GM12878 (cell line): ENCODE measurements around the gene TMPRSS11D. TPM values are rescaled to one million over a fixed set of nuclear protein-coding genes. Genes with fewer than 3 reads are reported as not detected.

Experiments used
- ATAC-seq: fragments of 200-7000 bp; cut with Tn5 transposase; 3 replicates; pipeline ENCODE4 v1.9.1; 2020; ENCODE audit warnings: mild to moderate bottlenecking, moderate library complexity
- BruUV-seq: library from RNA; stranded (reverse); fragments of 400-500 nt; replicated peaks from 2 replicates; lab custom pipeline; 2021; lab: Mats Ljungman, UMichigan
- CTCF ChIA-PET: fragments of 300-600 bp; sonication (Branson Sonifier 250); formaldehyde crosslinking; extraction: SDS; loops from one replicate; lab custom pipeline; 2021; ENCODE audit warnings: inconsistent platforms; lab: Yijun Ruan, JAX
- POLR2A ChIA-PET: fragments of 350-600 bp; formaldehyde crosslinking; extraction: SDS; loops from one replicate; lab custom pipeline; 2021; ENCODE audit warnings: inconsistent platforms; lab: Charles Lee
- RAD21 ChIA-PET: fragments of 300-600 bp; sonication (Branson Sonifier 250); formaldehyde crosslinking; loops from one replicate; lab custom pipeline; 2023; ENCODE audit warnings: antibody characterized with exemption; ENCODE audit not compliant: unreplicated experiment; lab: Charles Lee
- SMC1A ChIA-PET: fragments of 300-600 bp; sonication (Branson Sonifier 250); formaldehyde crosslinking; loops from one replicate; lab custom pipeline; 2023; ENCODE audit not compliant: unreplicated experiment, uncharacterized antibody; lab: Charles Lee
- DNase-seq: peaks from one replicate; pipeline ENCODE4 v3.0.0-alpha.2; 2011; ENCODE audit warnings: low read depth, low spot score
- FAIRE-seq: peaks from 3 replicates; lab custom pipeline; 2011; peaks lifted over from hg19 to GRCh38; lab: Jason Lieb, UNC
- H2AFZ ChIP-seq: 2 replicates; pipeline ENCODE4 v1.6.0; 2011; ENCODE audit warnings: low read depth, low read length, control low read depth; ENCODE audit not compliant: control insufficient read depth
- H3K27ac ChIP-seq: 2 replicates; pipeline ENCODE4 v1.5.1; 2011; ENCODE audit warnings: control low read depth; ENCODE audit not compliant: control insufficient read depth, insufficient read depth
- H3K27me3 ChIP-seq, 2 experiments: replicated peaks in 1 of 2; 2 replicates each; pipeline versions ENCODE4 v1.6.0 to v1.6.1; 2011; ENCODE audit warnings: low read length in 1 of 2; ENCODE audit not compliant: control insufficient read depth in 2 of 2, insufficient read depth in 2 of 2
- H3K36me3 ChIP-seq, 2 experiments: 2 replicates each; pipeline ENCODE4 v1.5.1; 2011; ENCODE audit warnings: low read length in 1 of 2; ENCODE audit not compliant: control insufficient read depth in 2 of 2, insufficient read depth in 2 of 2
- H3K4me1 ChIP-seq: 2 replicates; pipeline ENCODE4 v1.6.1; 2011; ENCODE audit warnings: mild to moderate bottlenecking, low read length, moderate library complexity, mixed read lengths; ENCODE audit not compliant: control insufficient read depth, insufficient read depth
- H3K4me2 ChIP-seq: 2 replicates; pipeline ENCODE4 v1.6.0; 2011; ENCODE audit warnings: control low read depth; ENCODE audit not compliant: control insufficient read depth, insufficient read depth
- H3K4me3 ChIP-seq: fragments of 200-600 bp; sonication (generic); 2 replicates; pipeline ENCODE4 v1.5.1; 2016
- H3K79me2 ChIP-seq: 2 replicates; pipeline ENCODE4 v1.6.0; 2011; ENCODE audit warnings: low read length; ENCODE audit not compliant: control insufficient read depth, insufficient read depth
- H3K9ac ChIP-seq: 2 replicates; pipeline ENCODE4 v1.8.0; 2011; ENCODE audit warnings: low read length, control low read depth, mixed read lengths; ENCODE audit not compliant: control insufficient read depth, insufficient read depth
- H3K9me3 ChIP-seq: replicated peaks from 3 replicates; pipeline ENCODE4 v1.5.1; 2011; ENCODE audit warnings: mild to moderate bottlenecking, low read length; ENCODE audit not compliant: control insufficient read depth, insufficient read depth
- H4K20me1 ChIP-seq: 2 replicates; pipeline ENCODE4 v1.6.0; 2011; ENCODE audit not compliant: control insufficient read depth, insufficient read depth
- BRCA1 ChIP-seq: IDR thresholded peaks from 2 replicates; pipeline ENCODE4 v1.6.1; 2011; ENCODE audit warnings: low read depth, low read length, improper control_type of control experiment
- CBX3 ChIP-seq: fragments of 200-600 bp; sonication (generic); IDR thresholded peaks from 2 replicates; pipeline ENCODE4 v1.6.1; 2016; ENCODE audit warnings: low read depth, borderline replicate concordance
- CHD1 ChIP-seq: IDR thresholded peaks from 2 replicates; pipeline ENCODE4 v1.6.1; 2012; ENCODE audit warnings: low read depth, low read length, improper control_type of control experiment
- CHD2 ChIP-seq: IDR thresholded peaks from 2 replicates; pipeline ENCODE4 v1.6.1; 2011; ENCODE audit warnings: low read depth, low read length, improper control_type of control experiment, borderline replicate concordance
- ELK1 ChIP-seq: IDR thresholded peaks from 2 replicates; pipeline ENCODE4 v1.6.1; 2012; ENCODE audit warnings: low read depth, low read length, improper control_type of control experiment
- HDAC6 ChIP-seq: fragments of 200-600 bp; sonication (generic); IDR thresholded peaks from one replicate; pipeline ENCODE4 v1.8.0; 2017; ENCODE audit warnings: antibody characterized with exemption; ENCODE audit not compliant: unreplicated experiment
- HDGF ChIP-seq: fragments of 450-650 bp; IDR thresholded peaks from 2 replicates; pipeline ENCODE4 v1.6.1; 2016; ENCODE audit warnings: antibody characterized with exemption
- IKZF1 ChIP-seq: fragments of 450-650 bp; conservative IDR thresholded peaks from 2 replicates; pipeline ENCODE4 v1.6.1; 2017; ENCODE audit warnings: antibody characterized with exemption, mild to moderate bottlenecking
- IRF5 ChIP-seq: fragments of 450-650 bp; IDR thresholded peaks from 2 replicates; pipeline ENCODE4 v1.6.1; 2017; ENCODE audit warnings: borderline replicate concordance
- KAT2A ChIP-seq: conservative IDR thresholded peaks from 2 replicates; pipeline ENCODE4 v1.6.1; 2011; ENCODE audit warnings: low read depth, low read length; ENCODE audit not compliant: control insufficient read depth
- PAX5 ChIP-seq: IDR thresholded peaks from 2 replicates; pipeline ENCODE4 v1.6.1; 2011; ENCODE audit warnings: low read depth, low read length, borderline replicate concordance
- USF1 ChIP-seq: IDR thresholded peaks from 2 replicates; pipeline ENCODE4 v1.6.1; 2011; ENCODE audit warnings: borderline replicate concordance, low read depth, mild to moderate bottlenecking, moderate library complexity, mixed read lengths, low read length; ENCODE audit not compliant: insufficient read depth; ENCODE audit errors: extremely low read length
- WGBS: methylation state at CpG from one replicate; pipeline ENCODE4 v1.1.6; 2016; ENCODE audit warnings: low lambda C conversion rate; ENCODE audit not compliant: insufficient replicate concordance, insufficient coverage; ENCODE audit errors: missing lambda C conversion rate; 5-methylcytosine and 5-hydroxymethylcytosine counted together
- in situ Hi-C: fragments of 300-500 bp; cut with MboI; formaldehyde crosslinking; loops from 9 replicates; pipeline ENCODE4 v1.14.3; 2018; ENCODE audit warnings: mixed read lengths
- intact Hi-C: fragments of 100-400 bp; cut with micrococcal nuclease; formaldehyde crosslinking; loops from one replicate; pipeline ENCODE4 v1.14.2; 2022; ENCODE audit not compliant: unreplicated experiment
- polyA plus RNA-seq, 11 experiments: library from polyadenylated mRNA; depleted of rRNA in 4 of 11; unstranded in 6 of 11; stranded (reverse) in 5 of 11; fragments of >200 nt; fragmentation: Nextera tagmentation in 4 of 11; fragmentation: Illumina TruSeq in 1 of 11; extraction: Ambion mirVana in 4 of 11; extraction: Trizol in 1 of 11; gene quantifications; 1 replicate in 1 of 11; 2 replicates in 10 of 11; pipeline versions ENCODE4 v1.2.1 to v1.2.3, GENCODE V29; 2011 to 2016; ENCODE audit warnings: inconsistent platforms in 2 of 11, missing spikeins in 2 of 11, low read depth in 1 of 11
- total RNA-seq, 4 experiments: library from RNA; depleted of rRNA in 3 of 4; stranded (reverse); fragments of >200 nt in 3 of 4; fragmentation: Illumina TruSeq in 1 of 4; extraction: Trizol in 1 of 4; gene quantifications; 2 replicates each; pipeline versions ENCODE4 v1.2.1 to v1.2.3, GENCODE V29; 2013 to 2021
- TF ChIP-seq, protein P1 (sequence below): fragments of 450-650 bp; IDR thresholded peaks from 2 replicates; pipeline ENCODE4 v1.6.1; 2016; ENCODE audit warnings: mild to moderate bottlenecking

Gene TMPRSS11D
- total and polyA plus RNA-seq, 10 of the 15 experiments (the other 5 are each of a cell fraction or from before 2014, with no cell fraction given) = not detected

DNA sequence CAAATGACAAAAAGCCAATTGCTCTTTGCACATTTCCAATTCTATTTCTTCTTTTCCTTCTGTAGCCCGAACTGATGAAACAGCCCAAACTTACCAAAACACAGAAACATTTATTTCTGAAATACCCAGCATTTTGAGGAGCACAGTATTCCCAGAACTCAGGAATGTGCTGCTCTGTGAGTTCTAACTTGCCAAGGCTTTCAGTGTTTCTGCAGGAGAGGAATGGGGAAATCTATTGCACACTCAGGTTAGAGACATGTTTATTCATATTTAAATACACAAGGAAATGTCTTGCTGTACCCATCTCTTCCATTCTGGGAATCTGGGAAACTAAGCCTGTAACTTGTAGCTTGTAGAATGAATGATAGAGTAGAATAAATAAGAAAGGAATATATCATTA, 10.7 kb downstream of the TMPRSS11D start:
- H3K4me2 ChIP-seq = no peak overlapping the region
- in situ Hi-C loops (no loop called here), intact Hi-C loops (loop anchor here (5.0 kb wide), 1 partner anchor 304 kb away; no protein-coding TSS in a partner anchor)
- no peak overlapping the region for H2AFZ ChIP-seq
- ChIA-PET CTCF (no interaction called here), RAD21 (no interaction called here), POLR2A (no interaction called here), SMC1A (no interaction called here)
- no peaks in the 10 kb centered on the region for H3K27me3 ChIP-seq
- no peaks in the 10 kb centered on the region for H3K36me3 ChIP-seq
- H4K20me1 ChIP-seq = no peaks in the 10 kb centered on the region
- FAIRE-seq (no peak), DNase-seq (no peak), ATAC-seq (no peak)
- no peaks in the 10 kb centered on the region for H3K79me2 ChIP-seq
- BruUV-seq = no TSS peak
- WGBS = 0% methylated on average over 1 of the region's 1 CpG
- no peaks in the 10 kb centered on the region for H3K4me1 ChIP-seq
- H3K9me3 ChIP-seq = no peaks in the 10 kb centered on the region
- no peak overlapping the region for H3K27ac ChIP-seq
- TF ChIP-seq, protein P1, sequence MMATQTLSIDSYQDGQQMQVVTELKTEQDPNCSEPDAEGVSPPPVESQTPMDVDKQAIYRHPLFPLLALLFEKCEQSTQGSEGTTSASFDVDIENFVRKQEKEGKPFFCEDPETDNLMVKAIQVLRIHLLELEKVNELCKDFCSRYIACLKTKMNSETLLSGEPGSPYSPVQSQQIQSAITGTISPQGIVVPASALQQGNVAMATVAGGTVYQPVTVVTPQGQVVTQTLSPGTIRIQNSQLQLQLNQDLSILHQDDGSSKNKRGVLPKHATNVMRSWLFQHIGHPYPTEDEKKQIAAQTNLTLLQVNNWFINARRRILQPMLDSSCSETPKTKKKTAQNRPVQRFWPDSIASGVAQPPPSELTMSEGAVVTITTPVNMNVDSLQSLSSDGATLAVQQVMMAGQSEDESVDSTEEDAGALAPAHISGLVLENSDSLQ = no peak
- no peak for TF ChIP-seq USF1
- TF ChIP-seq IKZF1 = no peak
- TF ChIP-seq KAT2A = no peak
- TF ChIP-seq CBX3 = no peak
- no peak for TF ChIP-seq PAX5
- no peak for TF ChIP-seq CHD1
- no peak for TF ChIP-seq HDGF
- TF ChIP-seq HDAC6 = no peak
- TF ChIP-seq IRF5 = no peak
- no peak for TF ChIP-seq CHD2
- no peak for TF ChIP-seq BRCA1
- TF ChIP-seq ELK1 = no peak
- H3K9ac ChIP-seq = no peak overlapping the region
- H3K4me3 ChIP-seq = no peak overlapping the region
